GM21528 (cell line): Measurements from ENCODE around the gene FAM193A.
"Not testable (repeated sequence)": the region's sequence is repeated elsewhere in the genome, so short reads cannot be mapped to it uniquely, and the experiment has no call there.

Source experiments
- ATAC-seq: cut with Tn5 transposase; IDR thresholded peaks from one replicate; pipeline ENCODE4 v1.9.1; 2021; ENCODE audit warnings: mild to moderate bottlenecking, moderate library complexity; ENCODE audit not compliant: unreplicated experiment, low FRiP score

The FAM193A gene

DNA sequence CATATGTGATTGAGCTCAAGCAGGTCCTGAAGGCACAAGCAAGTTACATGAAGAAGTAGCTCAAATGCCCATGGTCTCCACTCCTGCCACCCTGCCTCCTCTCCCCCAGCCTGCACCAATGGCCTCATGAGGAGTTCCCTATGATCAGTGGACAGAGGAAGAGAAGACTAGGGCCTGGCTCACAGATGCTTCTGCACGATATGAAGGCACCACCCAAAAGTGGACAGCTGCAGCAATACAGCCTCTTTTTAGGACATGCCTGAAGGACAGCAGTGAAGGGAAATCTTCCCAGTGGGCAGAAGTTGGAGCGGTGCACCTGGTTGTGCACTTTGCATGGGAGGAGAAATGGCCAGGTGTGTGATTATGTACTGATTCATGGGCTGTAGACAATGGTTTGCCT is 201.8 kb downstream of the FAM193A start:
- ATAC-seq = not testable (repeated sequence)

GRCh38 chr4:2741626-2742025 is 205.2 kb downstream of the FAM193A start:
- no peak for ATAC-seq

DNA sequence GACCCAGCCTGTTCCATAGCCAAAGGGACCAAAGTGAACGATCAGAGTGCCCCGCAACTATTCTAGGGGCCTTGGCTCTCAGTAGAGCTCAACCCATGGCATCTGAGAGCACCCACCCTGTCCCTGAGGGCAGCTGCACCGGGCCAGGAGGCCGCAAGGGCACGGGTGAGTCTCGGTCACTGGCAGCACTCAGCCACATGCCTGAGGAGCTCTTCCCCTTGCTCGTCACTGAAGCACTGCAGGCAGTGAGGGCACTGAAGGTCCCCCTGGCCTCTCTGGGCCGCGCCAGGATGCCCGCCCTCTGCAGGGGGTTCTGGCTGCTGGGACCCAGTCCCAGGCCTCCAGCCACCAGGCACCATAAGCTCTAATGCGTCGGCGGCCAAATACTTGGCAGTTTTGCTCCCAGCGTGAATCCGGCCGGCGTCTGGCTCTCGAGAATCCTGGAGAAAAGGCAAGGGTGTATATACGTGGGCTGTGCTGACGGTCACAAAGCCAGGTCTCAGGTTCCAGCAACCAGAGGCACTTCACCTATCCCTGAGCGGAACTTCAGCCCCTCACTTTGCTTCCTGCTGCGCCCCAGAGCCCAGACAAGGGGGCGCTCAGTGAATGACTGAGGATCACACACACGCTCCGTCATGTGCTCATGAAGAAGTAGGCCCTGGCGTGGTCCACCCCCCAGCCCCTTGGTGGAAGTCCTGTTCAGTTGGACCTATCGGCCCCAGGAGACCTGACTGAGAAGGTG is 205.8 kb downstream of the FAM193A start:
- no peak for ATAC-seq

DNA sequence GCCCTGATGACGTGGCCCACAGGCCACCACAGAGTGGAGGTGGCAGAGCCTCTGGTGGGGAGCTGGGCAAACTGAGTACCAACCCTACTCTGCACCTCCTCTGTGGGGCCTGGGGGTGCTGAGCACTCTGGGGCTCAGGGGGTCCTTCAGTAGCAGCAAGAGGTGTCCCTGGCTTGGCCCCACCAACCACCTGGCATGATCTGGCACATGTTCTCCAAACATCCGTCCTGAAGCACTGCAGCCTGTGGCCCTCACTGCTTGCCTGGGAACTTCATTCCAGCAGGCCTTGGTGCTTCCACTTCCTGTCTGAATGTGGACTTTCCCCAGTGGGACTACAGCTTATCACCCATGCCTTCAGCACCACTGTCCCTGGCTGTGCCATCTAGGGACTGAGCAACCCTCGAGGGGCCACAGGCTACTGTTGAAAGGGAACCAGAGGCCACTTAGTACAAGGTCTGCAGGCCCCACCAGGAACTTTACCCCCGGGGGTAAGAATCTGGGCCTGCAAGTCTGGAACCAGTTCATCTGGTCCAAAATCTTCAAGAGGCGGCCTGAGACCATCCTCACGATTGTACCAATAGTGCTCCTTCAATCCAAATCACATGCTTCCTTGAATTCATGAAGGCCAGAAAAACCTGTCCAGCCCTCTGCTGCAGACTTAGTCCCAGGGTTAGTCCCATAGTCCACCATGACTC is 206.5 kb downstream of the FAM193A start:
- ATAC-seq = no peak

DNA sequence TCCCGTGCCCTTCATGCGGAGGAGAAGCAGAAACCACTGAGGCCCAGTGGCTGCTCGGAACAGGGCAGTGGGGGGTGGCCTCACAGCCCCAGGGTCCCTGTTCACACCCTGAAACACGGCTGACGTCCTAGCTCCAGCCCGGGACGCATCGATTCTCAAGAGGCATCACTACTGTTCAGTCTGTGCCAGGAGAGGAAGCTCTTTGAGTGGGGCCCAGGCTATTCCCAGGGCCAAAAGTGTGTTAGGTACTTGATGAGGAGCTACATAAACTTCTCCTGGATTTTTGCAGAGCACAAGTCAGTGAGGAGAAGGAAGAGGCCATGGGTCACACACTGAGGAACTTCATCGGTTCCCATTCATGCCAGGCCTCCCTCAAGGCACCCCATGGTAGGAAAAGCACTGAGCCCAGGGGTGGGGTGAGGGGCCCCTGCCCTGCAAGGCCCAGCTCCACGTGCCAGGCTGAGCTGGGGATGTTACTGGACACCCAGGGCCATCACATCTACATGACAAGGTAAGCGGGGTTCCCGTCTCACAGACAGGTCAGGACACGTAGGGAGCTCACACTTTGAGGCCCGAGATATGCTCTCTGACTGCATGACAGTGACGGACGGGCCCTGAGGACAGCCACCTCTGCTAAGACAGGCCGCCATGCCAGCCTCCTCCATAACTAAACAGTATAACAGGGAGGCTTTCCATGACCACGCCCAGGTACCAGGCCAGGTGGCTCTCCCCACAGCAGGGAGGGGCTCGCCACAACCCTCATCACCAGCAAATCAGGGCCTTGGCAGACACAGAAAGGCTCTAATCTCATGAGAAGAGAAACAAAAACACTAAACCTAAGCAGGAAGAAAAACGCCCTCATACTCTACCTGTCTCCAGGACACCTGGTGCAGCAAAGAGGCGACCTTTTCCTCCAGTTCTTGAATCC is 207.3 kb downstream of the FAM193A start:
- ATAC-seq = no peak

DNA sequence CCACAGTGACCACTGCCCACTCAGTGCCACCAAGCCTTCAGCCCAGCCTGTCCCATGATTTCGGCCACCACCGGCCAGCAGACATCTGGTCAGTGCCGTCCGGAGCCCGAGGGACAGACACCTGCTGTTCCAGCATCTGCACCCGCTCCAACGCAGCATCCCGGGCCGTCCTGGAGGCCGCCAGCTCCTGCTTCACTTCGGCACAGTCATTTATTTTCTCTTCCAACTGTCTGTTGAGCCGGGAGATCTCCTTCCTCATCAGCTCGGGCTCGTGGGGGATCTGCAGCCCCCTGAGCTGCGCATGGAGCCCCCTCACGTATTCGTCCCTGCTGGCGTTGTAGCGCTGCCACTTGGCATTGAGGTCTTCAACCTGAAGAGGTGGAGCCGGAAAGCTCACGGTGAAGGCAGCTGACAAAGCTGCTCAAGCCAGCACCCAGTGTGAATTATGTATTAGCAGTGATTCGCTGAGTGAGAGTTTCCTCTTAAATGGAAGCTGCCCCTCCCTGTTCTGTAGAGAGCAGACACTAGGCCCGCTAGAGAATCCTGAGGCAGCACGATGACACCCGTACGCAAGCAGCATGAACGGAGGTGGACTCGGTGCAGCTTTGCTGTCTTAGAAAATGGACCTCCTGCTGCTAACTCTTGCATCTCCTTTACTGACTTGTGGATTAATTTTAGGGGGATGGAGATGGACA is 208.3 kb downstream of the FAM193A start:
- ATAC-seq = no peak

GRCh38 chr4:2745516-2745915 is 209.1 kb downstream of the FAM193A start:
- no peak for ATAC-seq

DNA sequence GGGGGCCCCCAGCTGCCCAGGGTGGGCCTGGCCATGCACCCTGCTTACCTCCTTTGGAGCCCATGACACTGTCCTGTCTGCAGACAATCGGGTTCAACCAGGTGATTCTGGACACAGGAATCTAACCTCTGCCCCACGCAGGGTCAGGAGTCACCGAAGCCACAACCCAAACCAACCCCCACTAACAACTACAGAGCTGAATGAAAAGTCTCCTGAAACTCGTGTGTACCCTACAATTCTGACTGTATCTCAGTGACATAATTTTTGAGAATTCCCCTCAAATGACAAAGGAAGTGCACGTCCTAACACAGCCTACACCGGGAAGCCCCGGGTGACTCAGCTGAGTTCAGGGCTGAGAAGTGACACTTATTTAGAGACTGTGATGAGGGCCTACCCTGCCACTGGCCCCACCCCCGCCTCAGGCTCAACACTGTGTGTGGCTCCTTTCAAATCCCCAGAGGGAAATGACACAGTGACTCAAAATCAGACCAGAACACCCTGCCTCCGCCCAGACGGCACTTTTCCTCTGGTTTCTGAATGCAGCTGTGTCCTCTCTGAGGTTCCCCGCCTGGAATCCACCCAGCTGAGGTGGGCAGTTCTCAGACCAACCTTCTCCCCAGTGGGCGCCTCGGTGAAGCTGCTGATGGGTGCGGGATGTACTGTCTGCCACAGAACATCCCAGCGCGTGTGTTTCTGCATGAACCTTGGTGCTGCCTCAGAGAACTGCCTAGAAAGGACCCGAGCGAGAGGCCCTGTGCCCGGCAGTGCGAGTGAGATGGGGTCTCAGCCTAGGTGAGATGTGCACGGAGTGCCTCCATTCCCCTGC is 209.7 kb downstream of the FAM193A start:
- peak; percentile 81 for ATAC-seq

DNA sequence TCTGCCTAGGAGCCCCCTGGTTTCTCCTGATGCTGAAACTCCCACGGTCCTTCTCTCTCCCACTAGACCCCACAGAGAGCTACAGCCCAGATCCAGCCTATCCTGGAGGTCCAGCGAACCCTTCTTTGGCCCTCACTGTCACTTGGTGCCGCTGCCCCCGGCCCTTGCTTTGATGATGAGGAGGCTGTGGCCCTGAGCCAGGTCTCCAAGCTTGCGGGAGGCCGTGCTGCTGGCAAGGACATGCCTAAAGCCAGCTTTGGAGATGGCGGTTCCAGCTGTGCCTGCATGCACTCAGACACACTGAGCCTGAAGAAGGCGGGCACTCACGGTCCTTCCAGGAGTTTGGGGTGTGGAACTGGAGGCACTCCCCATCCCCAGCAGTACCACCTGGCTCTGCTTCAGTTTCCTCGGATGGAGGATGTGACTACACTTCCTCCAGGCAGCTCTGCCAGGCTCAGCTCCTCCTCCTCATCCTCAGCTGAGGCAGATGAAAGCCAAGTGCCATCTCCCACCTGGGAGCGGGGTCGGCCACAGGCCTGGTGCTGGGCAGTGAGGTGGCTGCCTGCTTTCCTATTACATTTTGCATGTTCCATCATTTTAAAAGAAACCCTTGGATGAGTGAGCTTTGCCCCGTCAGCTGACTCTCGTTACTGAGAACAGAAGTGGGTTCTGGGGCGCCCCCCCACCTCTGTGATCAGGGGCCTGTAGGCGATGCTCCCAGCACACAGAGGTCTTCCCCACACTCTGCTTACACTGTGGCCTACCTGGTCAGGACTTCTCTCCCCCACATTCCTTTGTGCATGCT is 210.6 kb downstream of the FAM193A start:
- no peak for ATAC-seq

- ATAC-seq = no peak
Observed at GRCh38 chr4:2750719-2751605, 214.5 kb downstream of the FAM193A start.

- no peak for ATAC-seq
Observed at GRCh38 chr4:2753436-2753835, 217.0 kb downstream of the FAM193A start.

DNA sequence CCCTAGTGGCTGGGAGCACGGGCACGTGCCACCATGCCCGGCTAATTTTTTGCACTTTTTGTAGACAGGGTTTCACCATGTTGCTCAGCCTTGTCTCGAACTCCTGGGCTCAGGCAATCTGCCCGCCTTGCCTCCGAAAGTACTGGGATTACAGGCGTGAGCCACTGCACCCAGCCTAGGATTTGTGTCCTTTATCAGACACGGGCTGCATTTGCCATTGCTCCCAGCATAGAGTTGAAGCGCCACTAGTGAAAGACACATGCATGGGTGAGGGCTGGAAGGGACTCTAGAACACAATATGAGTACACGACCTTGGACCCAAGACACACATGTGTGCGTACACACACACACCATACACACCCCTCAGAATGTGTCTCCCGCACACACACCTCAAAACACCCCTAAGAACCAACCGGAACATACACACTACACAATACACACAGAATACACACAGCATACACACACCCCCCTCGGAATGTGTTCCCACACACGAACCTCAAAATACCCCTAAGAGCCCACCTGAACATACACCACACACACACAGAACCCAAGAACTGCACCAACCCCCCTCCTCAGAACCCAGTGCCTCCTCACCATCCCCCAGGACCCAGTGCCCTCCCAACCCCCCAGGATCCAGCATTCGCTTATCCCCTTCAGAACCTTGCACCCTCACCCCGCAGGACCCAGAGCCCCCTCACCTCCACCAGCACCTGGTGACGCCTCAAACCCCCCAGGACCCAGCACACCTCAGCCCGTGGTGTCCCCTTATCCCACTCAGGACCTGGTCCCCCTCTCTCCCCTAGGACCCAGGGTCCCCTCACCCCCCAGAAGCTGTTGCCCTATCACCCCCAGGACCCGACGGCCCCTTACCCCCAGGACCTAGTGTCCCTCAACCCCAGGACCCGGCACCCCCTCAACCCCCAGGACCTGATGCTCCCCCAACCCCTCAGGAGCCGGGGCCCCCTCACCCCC is 218.7 kb downstream of the FAM193A start:
- ATAC-seq = no peak

- ATAC-seq = peak; percentile 73
Observed at GRCh38 chr4:2755821-2756690, 219.6 kb downstream of the FAM193A start, which contains the start of gene TNIP2. Gene TNIP2 (minus strand): TSS chr4:2756336. CDS start chr4:2756289, 47 bp downstream.

DNA sequence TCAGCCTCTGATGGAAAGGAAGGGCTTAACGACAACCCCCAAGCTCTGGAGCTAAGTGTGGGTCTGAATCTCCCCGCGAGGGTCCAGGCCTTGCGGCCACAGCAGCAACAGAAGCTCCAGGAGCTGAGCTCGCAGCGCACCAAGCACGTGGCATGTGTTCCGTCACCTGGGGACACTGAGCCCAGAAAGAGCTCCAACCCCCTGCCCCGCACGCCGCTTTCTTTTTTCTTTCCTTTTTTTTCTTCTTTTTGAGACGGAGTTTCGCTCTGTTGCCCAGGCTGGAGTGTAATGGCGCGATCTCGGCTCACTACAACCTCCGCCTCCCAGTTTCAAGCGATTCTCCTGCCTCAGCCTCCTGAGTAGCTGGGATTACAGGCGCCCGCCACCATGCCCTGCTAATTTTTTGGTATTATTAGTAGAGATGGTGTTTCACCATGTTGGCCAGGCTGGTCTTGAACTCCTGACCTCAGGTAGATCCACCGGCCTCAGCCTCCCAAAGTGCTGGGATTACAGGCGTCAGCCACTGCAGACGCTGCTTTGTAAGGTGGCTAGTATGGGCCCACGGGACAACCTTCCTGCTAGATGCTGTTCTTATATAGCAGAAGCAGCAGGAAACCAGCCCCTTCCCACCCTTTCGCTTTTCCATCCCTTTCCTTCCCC is 220.4 kb downstream of the FAM193A start:
- ATAC-seq = no peak

- no peak for ATAC-seq
Observed at GRCh38 chr4:2757426-2757825, 221.0 kb downstream of the FAM193A start.
